Type B pancreatic cell (in vitro differentiated cells): ENCODE results near the gene FUT4. TPM values are rescaled to one million over a fixed set of nuclear protein-coding genes. Genes with fewer than 3 reads are reported as not detected.

Source experiments
- DNase-seq: peaks from one replicate; pipeline ENCODE4 v3.0.0; 2021; ENCODE audit warnings: mixed read lengths; ENCODE audit not compliant: unreplicated experiment; ENCODE audit errors: extremely low spot score
- H3K27ac Mint-ChIP-seq: 2 replicates; pipeline ENCODE4 v1.8.0; 2021; ENCODE audit warnings: mild to moderate bottlenecking, mixed read lengths
- H3K27me3 Mint-ChIP-seq: 2 replicates; pipeline ENCODE4 v1.8.0; 2021; ENCODE audit warnings: mixed read lengths
- H3K36me3 Mint-ChIP-seq: 2 replicates; pipeline ENCODE4 v1.8.0; 2021; ENCODE audit warnings: mixed read lengths
- H3K4me1 Mint-ChIP-seq: one replicate; pipeline ENCODE4 v1.8.0; 2021; ENCODE audit warnings: mixed read lengths; ENCODE audit not compliant: unreplicated experiment
- H3K4me3 Mint-ChIP-seq: 2 replicates; pipeline ENCODE4 v1.8.0; 2021; ENCODE audit warnings: mild to moderate bottlenecking, mixed read lengths
- H3K9me3 Mint-ChIP-seq: 2 replicates; pipeline ENCODE4 v1.8.0; 2021; ENCODE audit warnings: mixed read lengths
- total RNA-seq: library from RNA; stranded (reverse); gene quantifications from 2 replicates; pipeline ENCODE4 v1.2.1, GENCODE V29; 2021; ENCODE audit warnings: low replicate concordance
- TF ChIP-seq, protein P1 (sequence below): fragments of 200-600 bp; sonication (generic); conservative IDR thresholded peaks from 2 replicates; pipeline ENCODE4 v1.5.0; 2021; ENCODE audit warnings: antibody characterized with exemption, mild to moderate bottlenecking

The FUT4 gene
- total RNA-seq, 1 donor from 2014 or later = 10.4 TPM

DNA sequence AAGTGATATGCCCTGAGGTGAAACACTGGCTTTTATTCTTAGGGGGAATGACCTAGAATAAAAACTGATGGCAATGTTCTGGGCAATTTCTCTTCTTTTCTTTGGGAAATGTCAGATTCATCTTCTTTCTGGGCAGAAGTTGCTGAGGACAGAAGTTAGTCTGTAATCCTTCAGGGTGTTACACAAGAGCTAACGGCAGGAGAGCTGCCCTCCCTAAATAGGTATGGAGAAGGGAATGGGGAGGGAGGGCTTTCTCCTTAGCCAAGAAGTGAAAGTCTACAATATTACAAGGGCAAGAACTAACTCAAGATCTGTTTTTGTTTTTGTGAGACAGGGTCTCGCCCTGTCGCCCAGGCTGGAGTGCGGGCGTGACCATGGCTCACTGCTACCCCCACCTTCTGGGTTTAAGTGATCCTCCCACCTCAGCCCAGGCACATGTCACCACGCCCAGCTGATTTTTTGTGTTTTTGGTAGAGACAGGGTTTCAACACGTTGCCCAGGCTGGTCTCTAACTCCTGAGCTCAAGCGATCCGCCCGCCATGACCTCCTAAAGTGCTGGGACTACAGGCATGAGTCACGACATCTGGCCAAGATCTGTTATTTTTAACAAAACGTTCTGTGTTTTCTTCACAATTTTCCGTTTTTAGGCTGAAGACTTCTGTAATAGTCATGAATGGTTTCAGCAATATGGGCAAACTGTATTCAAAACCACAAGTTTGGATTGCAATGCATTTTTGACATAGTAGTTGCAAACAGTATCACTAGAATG is 30.7 kb downstream of the FUT4 start:
- DNase-seq = no peak
- Mint-ChIP-seq H3K4me1 (peaks cover 10% of the 10 kb centered on the region), H3K27me3 (no peaks in the 10 kb centered on the region), H3K36me3 (peaks cover 8% of the 10 kb centered on the region), H3K27ac (no peak overlapping the region), H3K9me3 (no peaks in the 10 kb centered on the region), H3K4me3 (no peak overlapping the region)
- TF ChIP-seq, protein P1, sequence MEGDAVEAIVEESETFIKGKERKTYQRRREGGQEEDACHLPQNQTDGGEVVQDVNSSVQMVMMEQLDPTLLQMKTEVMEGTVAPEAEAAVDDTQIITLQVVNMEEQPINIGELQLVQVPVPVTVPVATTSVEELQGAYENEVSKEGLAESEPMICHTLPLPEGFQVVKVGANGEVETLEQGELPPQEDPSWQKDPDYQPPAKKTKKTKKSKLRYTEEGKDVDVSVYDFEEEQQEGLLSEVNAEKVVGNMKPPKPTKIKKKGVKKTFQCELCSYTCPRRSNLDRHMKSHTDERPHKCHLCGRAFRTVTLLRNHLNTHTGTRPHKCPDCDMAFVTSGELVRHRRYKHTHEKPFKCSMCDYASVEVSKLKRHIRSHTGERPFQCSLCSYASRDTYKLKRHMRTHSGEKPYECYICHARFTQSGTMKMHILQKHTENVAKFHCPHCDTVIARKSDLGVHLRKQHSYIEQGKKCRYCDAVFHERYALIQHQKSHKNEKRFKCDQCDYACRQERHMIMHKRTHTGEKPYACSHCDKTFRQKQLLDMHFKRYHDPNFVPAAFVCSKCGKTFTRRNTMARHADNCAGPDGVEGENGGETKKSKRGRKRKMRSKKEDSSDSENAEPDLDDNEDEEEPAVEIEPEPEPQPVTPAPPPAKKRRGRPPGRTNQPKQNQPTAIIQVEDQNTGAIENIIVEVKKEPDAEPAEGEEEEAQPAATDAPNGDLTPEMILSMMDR = no peak

DNA sequence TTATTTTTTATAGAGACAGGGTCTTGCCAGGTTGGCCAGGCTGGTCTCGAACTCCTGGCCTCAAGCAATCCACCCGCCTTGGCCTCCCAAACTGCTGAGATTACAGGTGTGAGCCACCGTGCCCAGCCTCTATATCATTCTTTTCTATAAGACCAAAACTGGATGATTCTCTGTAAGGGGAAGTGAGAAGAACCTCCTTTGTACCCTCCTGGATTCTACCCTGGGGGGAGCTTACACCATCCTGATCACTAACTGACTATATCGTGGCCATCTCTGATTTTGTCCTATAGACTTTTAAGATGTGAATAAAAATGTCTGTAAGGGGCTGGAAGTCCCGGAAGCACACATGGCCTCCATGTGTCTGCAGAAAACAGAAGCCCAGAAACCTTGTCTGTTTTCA is 32.6 kb downstream of the FUT4 start:
- no peak overlapping the region for H3K27ac Mint-ChIP-seq
- peaks cover 10% of the 10 kb centered on the region for H3K4me1 Mint-ChIP-seq
- DNase-seq = no peak
- H3K9me3 Mint-ChIP-seq = no peaks in the 10 kb centered on the region
- no peaks in the 10 kb centered on the region for H3K27me3 Mint-ChIP-seq
- H3K36me3 Mint-ChIP-seq = peaks cover 11% of the 10 kb centered on the region
- TF ChIP-seq, protein P1 = no peak
- no peak overlapping the region for H3K4me3 Mint-ChIP-seq

DNA sequence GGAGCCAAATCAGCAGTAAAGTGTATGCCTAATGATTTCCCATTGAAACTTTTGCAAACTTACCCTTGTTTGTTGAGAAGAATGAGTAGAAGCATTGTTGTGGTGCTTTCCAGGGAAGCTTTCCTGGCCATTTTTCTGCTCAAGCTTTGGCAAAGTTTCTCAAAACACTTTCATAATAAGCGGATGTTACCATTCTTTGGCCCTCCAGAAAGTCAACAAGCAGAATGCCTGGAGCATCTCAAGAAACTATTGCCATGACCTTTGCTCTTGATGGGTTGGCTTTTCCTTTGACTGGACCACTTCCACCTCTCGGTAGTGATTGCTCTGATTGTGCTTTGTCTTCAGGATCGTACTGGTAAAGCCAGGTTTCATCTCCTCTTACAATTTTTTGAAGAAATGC is 34.1 kb downstream of the FUT4 start:
- DNase-seq = no peak
- H3K27me3 Mint-ChIP-seq = no peaks in the 10 kb centered on the region

DNA sequence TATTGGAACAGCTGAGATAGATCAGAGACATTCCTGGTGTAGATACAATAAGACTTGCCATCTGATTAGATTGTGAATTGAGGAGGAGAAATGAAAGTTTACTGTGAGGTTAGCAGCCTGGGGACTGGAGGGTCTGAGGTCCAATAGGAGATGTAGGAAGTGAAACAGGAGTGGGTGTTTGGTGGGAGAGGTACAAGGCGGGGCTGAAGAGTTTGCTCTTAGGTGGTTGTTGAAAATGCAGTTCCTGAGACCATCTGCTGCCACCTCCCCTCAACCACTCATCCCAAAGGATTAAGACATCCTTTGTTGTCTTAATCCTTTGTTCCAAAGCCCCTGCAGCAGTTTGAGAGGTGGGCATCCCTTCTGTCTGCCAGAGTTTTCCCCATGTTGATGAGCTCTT is 38.2 kb downstream of the FUT4 start:
- Mint-ChIP-seq H3K4me3 (no peak overlapping the region), H3K27me3 (no peaks in the 10 kb centered on the region), H3K27ac (peak overlapping the region; percentile 17), H3K36me3 (peaks cover 11% of the 10 kb centered on the region), H3K9me3 (no peaks in the 10 kb centered on the region), H3K4me1 (peaks cover 12% of the 10 kb centered on the region)
- TF ChIP-seq, protein P1 = no peak
- no peak for DNase-seq

More for the DNA sequence above, 34.1 kb downstream of the FUT4 start:
- H3K9me3 Mint-ChIP-seq = no peaks in the 10 kb centered on the region
- H3K27ac Mint-ChIP-seq = no peak overlapping the region
- TF ChIP-seq, protein P1 = no peak
- H3K36me3 Mint-ChIP-seq = peaks cover 11% of the 10 kb centered on the region
- no peak overlapping the region for H3K4me3 Mint-ChIP-seq
- peaks cover 10% of the 10 kb centered on the region for H3K4me1 Mint-ChIP-seq

DNA sequence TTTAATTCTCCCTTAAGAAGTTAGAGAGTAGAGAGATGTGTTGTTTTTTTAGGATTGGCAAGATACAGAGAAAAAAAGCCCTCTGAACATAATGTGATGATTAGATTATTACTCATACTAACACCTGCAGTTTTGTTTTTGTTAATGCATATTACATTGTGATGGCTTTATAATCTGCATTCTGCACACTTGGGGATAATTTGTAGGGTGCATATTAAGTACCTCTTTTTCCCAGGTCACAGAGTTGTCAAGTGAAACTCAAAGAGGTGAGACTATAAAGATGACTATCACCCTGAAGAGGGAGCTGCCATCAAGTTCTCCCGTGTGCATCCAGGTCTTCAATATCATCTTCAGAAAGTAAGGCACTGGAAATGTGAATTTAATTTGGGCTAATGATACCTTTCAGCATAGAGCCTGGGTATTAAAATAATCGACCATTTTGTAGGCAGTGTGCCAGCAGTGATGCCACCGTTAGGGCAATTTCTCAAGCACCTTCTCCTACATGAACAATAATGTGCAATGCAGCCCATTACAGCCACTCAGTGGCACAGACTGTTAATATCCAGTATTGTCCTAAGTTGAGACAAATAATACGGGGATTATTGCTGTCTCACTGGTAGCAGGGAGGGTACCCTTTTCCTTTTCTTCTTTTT is 39.6 kb downstream of the FUT4 start:
- DNase-seq = no peak
- Mint-ChIP-seq H3K27me3 (no peaks in the 10 kb centered on the region), H3K4me1 (peaks cover 24% of the 10 kb centered on the region), H3K27ac (peak overlapping the region; percentile 42), H3K36me3 (peaks cover 8% of the 10 kb centered on the region), H3K9me3 (no peaks in the 10 kb centered on the region), H3K4me3 (no peak overlapping the region)
- TF ChIP-seq, protein P1 = no peak
